Endodermal cell (in vitro differentiated cells): ENCODE results near the gene IP6K1. TPM values are rescaled to one million over a fixed set of nuclear protein-coding genes. Genes with fewer than 3 reads are reported as not detected.

Experiments
- DNase-seq: peaks from one replicate; pipeline ENCODE4 v3.0.0-alpha.2; 2017
- H3K27ac ChIP-seq: 2 replicates; pipeline ENCODE4 v1.5.1; 2013; ENCODE audit warnings: mild to moderate bottlenecking, low read depth, low read length, moderate library complexity
- H3K27me3 ChIP-seq: 2 replicates; pipeline ENCODE4 v1.6.1; 2013; ENCODE audit warnings: mild to moderate bottlenecking, low read length, moderate library complexity; ENCODE audit not compliant: insufficient read depth, control insufficient read depth, poor library complexity, severe bottlenecking
- H3K36me3 ChIP-seq: 2 replicates; pipeline ENCODE4 v1.7.0; 2013; ENCODE audit warnings: mild to moderate bottlenecking, low read length, moderate library complexity; ENCODE audit not compliant: control insufficient read depth, insufficient read depth
- H3K4me1 ChIP-seq: one replicate; pipeline ENCODE4 v1.7.0; 2013; ENCODE audit warnings: low read length; ENCODE audit not compliant: control insufficient read depth, insufficient read depth
- H3K4me3 ChIP-seq: 2 replicates; pipeline ENCODE4 v1.5.1; 2013; ENCODE audit warnings: mild to moderate bottlenecking, low read length, moderate library complexity
- H3K9ac ChIP-seq: 2 replicates; pipeline ENCODE4 v1.6.1; 2013; ENCODE audit warnings: mild to moderate bottlenecking, low read length, moderate library complexity; ENCODE audit not compliant: poor library complexity, severe bottlenecking; ENCODE audit errors: extremely low read depth
- H3K9me3 ChIP-seq: 2 replicates; pipeline ENCODE4 v1.6.1; 2013; ENCODE audit warnings: mild to moderate bottlenecking, low read length, moderate library complexity; ENCODE audit not compliant: control insufficient read depth
- H3K27ac Mint-ChIP-seq: 2 replicates; pipeline ENCODE4 v1.8.0; 2020; ENCODE audit warnings: mixed read lengths
- H3K27me3 Mint-ChIP-seq: 2 replicates; pipeline ENCODE4 v1.8.0; 2021; ENCODE audit warnings: mild to moderate bottlenecking, mixed read lengths; ENCODE audit not compliant: insufficient read depth
- H3K36me3 Mint-ChIP-seq: 2 replicates; pipeline ENCODE4 v1.8.0; 2020; ENCODE audit warnings: low read depth, mixed read lengths
- H3K4me1 Mint-ChIP-seq: 2 replicates; pipeline ENCODE4 v1.8.0; 2020; ENCODE audit warnings: mixed read lengths
- H3K4me3 Mint-ChIP-seq: 2 replicates; pipeline ENCODE4 v1.8.0; 2020; ENCODE audit warnings: mild to moderate bottlenecking, moderate library complexity, mixed read lengths
- H3K9me3 Mint-ChIP-seq: 2 replicates; pipeline ENCODE4 v1.8.0; 2020; ENCODE audit warnings: mild to moderate bottlenecking, mixed read lengths
- CTCF ChIP-seq: fragments of 200-600 bp; sonication (generic); conservative IDR thresholded peaks from 2 replicates; pipeline ENCODE4 v1.5.0; 2021; ENCODE audit warnings: antibody characterized with exemption, mild to moderate bottlenecking
- WGBS, 2 experiments: methylation state at CpG; one replicate each; pipeline versions ENCODE4 v1.1.5 to v1.1.7; 2013; ENCODE audit warnings: missing lambda C conversion rate in 2 of 2, mixed read lengths in 1 of 2; ENCODE audit not compliant: insufficient coverage in 1 of 2, insufficient read length in 1 of 2; 5-methylcytosine and 5-hydroxymethylcytosine counted together
- total RNA-seq, 2 donors: library from RNA; stranded (reverse); fragmentation: NEBNext Ultra II Directional in 1 of 2; extraction: Animal tissue kit (Norgen Biotek cat#: 25700) in 1 of 2; gene quantifications; 2 replicates in 1 of 2; 3 replicates in 1 of 2; pipeline ENCODE4 v1.2.1, GENCODE V29; 2021

IP6K1 gene
- total RNA-seq, 2 donors from 2014 or later = 45.8 to 49.8 TPM

GRCh38 chr3:49733551-49733950 is 52.8 kb downstream of the IP6K1 start:
- no peaks in the 10 kb centered on the region for H3K4me1 Mint-ChIP-seq
- 100% methylated on average over 1 of the region's 1 CpG for WGBS, 2 experiments
- Histone ChIP-seq H3K27me3 (no peaks in the 10 kb centered on the region), H3K4me1 (no peaks in the 10 kb centered on the region), H3K9me3 (no peaks in the 10 kb centered on the region), H3K36me3 (peaks cover 80% of the 10 kb centered on the region), H3K4me3 (no peak overlapping the region), H3K27ac (no peak overlapping the region), H3K9ac (no peak overlapping the region)
- no peak for DNase-seq
- H3K27me3 Mint-ChIP-seq = no peaks in the 10 kb centered on the region
- peaks cover 75% of the 10 kb centered on the region for H3K36me3 Mint-ChIP-seq
- H3K27ac Mint-ChIP-seq = no peak overlapping the region
- no peaks in the 10 kb centered on the region for H3K9me3 Mint-ChIP-seq
- no peak for TF ChIP-seq CTCF
- H3K4me3 Mint-ChIP-seq = no peak overlapping the region

- no peak for DNase-seq
These were observed 53.7 kb downstream of the IP6K1 start for GRCh38 chr3:49732597-49732996.

GRCh38 chr3:49729966-49730609 is 56.3 kb downstream of the IP6K1 start:
- Histone ChIP-seq H3K36me3 (peaks cover 79% of the 10 kb centered on the region), H3K9ac (no peak overlapping the region), H3K9me3 (no peaks in the 10 kb centered on the region), H3K4me1 (no peaks in the 10 kb centered on the region), H3K4me3 (no peak overlapping the region), H3K27me3 (no peaks in the 10 kb centered on the region), H3K27ac (no peak overlapping the region)
- DNase-seq = no peak
- no peaks in the 10 kb centered on the region for H3K4me1 Mint-ChIP-seq
- H3K36me3 Mint-ChIP-seq = peaks cover 61% of the 10 kb centered on the region
- no peaks in the 10 kb centered on the region for H3K27me3 Mint-ChIP-seq
- H3K27ac Mint-ChIP-seq = no peak overlapping the region
- WGBS, 2 experiments = 96 to 98% methylated on average over 4 of the region's 4 CpGs
- H3K4me3 Mint-ChIP-seq = no peak overlapping the region
- no peak for TF ChIP-seq CTCF
- H3K9me3 Mint-ChIP-seq = no peaks in the 10 kb centered on the region

More at GRCh38 chr3:49732597-49732996, 53.7 kb downstream of the IP6K1 start:
- H3K27ac Mint-ChIP-seq = no peak overlapping the region
- H3K27me3 ChIP-seq = no peaks in the 10 kb centered on the region
- H3K9me3 Mint-ChIP-seq = no peaks in the 10 kb centered on the region
- H3K36me3 Mint-ChIP-seq = peaks cover 74% of the 10 kb centered on the region
- WGBS, 2 experiments = 91 to 92% methylated on average over 9 to 11 of the region's 11 CpGs
- H3K36me3 ChIP-seq = peaks cover 80% of the 10 kb centered on the region
- no peak overlapping the region for H3K4me3 ChIP-seq
- TF ChIP-seq CTCF = no peak
- no peaks in the 10 kb centered on the region for H3K27me3 Mint-ChIP-seq
- H3K9ac ChIP-seq = no peak overlapping the region
- H3K4me1 Mint-ChIP-seq = no peaks in the 10 kb centered on the region
- no peak overlapping the region for H3K27ac ChIP-seq
- H3K9me3 ChIP-seq = no peaks in the 10 kb centered on the region
- H3K4me3 Mint-ChIP-seq = no peak overlapping the region
- H3K4me1 ChIP-seq = no peaks in the 10 kb centered on the region
